Left colon (tissue), 2 donors: Measurements from ENCODE around the gene INTS3. TPM values are rescaled to one million over a fixed set of nuclear protein-coding genes. Genes with fewer than 3 reads are reported as not detected.
"Not testable (repeated sequence)": the region's sequence is repeated elsewhere in the genome, so short reads cannot be mapped to it uniquely, and the experiment has no call there.

Experiments
- ATAC-seq: fragments of 200-7000 bp; cut with Tn5 transposase; one replicate; pipeline ENCODE4 v1.9.1; 2020; ENCODE audit warnings: mild to moderate bottlenecking, moderate library complexity
- DNase-seq, 2 donors: peaks; one replicate each; pipeline ENCODE4 v3.0.0-alpha.2; 2020
- intact Hi-C, 2 donors: fragments of 100-400 bp; cut with DNase I in 1 of 2; cut with micrococcal nuclease in 1 of 2; formaldehyde crosslinking; loops; one replicate each; pipeline versions ENCODE4 v1.11.2 to v1.14.0; 2022; cut with DNase I, micrococcal nuclease
- total RNA-seq, 2 donors: library from RNA; stranded (reverse); fragmentation: NEBNext Ultra II Directional; extraction: Animal tissue kit (Norgen Biotek cat#: 25700); gene quantifications; one replicate each; pipeline ENCODE4 v1.2.1, GENCODE V29; 2021
- donor health status: DM: no; HTN: no; CAD: no.
- donor health status: DM: yes; HTN: yes; CAD: no.

The INTS3 gene
- total RNA-seq, 2 donors from 2014 or later: 25.8 to 28.1 TPM

GRCh38 chr1:153774026-153774595 lies 46.3 kb downstream of the INTS3 start:
- DNase-seq: no peak

DNA sequence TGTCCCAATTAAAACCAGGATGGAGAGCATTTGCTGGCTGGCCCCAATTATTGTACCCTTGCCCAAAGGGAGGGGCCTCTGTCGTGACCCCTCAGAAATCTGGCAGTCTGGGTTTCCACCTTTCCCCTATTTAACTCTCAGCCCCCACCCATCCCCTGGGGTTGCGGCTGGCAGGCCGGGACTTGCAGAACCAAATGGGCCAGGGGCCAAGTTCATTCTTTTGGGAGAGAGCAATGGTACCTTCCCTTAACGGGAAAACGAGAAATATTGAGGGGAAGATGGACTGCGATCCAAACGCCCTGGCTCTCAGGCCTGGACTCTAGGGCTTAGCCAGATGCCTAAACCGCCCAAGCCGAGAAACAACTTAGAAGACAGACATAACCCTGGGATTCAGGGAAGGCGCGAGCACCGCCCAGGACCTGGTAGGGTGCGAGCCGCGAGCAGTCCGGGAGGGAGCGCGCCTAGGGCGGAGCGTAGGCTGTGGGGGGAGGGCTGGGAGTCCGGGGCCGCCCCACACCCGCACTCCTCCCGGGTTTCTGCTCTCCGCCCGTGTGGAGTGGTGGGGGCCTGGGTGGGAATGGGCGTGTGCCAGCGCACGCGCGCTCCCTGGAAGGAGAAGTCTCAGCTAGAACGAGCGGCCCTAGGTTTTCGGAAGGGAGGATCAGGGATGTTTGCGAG lies 47.1 kb downstream of the INTS3 start, which contains the start of gene SLC27A3:
TSS of gene SLC27A3 (plus strand) at position 628 of the 678 bp plus-strand sequence. CDS start 91 bp downstream, outside the sequence.
- intact Hi-C loops: no loop called here
- peak; percentile 40 to 83 for DNase-seq
- ATAC-seq: peak; percentile 80

More at GRCh38 chr1:153774026-153774595, 46.3 kb downstream of the INTS3 start:
- no peak for ATAC-seq
- intact Hi-C loops: no loop called here

- intact Hi-C loops: no loop called here
- DNase-seq: peak; percentile 84 to 85
- peak; percentile 75 for ATAC-seq
Measured at GRCh38 chr1:153775458-153776327, 47.8 kb downstream of the INTS3 start.

DNA sequence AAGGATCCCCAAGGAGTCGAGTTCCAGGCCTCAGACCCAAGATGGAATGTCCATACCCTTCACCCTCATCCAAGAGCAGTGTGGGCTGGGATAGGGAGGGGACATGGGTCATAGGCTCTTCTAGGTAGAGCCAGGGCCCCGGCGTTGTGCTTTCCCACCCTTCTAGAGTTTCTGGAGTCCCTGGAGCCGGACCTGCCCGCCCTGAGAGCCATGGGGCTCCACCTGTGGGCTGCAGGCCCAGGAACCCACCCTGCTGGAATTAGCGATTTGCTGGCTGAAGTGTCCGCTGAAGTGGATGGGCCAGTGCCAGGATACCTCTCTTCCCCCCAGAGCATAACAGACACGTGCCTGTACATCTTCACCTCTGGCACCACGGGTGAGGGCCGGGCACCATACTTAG lies 48.5 kb downstream of the INTS3 start:
- DNase-seq: no peak
- no peak for ATAC-seq
- intact Hi-C loops: no loop called here

DNA sequence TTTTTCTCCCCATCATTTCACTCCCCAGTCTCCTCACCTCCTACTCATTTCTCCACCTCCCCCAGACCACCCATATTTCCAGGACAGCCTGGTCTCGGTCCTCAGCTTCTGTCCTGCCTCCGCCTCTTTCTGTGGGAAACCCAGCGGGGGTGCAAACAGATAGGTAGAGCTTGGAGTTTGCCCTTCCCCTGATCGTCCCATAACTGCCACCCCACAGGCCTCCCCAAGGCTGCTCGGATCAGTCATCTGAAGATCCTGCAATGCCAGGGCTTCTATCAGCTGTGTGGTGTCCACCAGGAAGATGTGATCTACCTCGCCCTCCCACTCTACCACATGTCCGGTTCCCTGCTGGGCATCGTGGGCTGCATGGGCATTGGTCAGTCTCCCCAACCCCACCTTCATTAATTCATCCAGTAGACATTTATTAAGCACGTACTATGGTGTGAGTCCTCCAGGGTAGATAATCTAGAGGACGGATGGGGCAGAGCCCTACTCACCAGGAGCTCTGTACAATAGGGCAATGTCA lies 49.1 kb downstream of the INTS3 start:
- ATAC-seq (no peak), DNase-seq (no peak)
- intact Hi-C loops: no loop called here

GRCh38 chr1:153777648-153778047 lies 49.8 kb downstream of the INTS3 start:
- intact Hi-C loops: no loop called here
- ATAC-seq (no peak), DNase-seq (no peak)

DNA sequence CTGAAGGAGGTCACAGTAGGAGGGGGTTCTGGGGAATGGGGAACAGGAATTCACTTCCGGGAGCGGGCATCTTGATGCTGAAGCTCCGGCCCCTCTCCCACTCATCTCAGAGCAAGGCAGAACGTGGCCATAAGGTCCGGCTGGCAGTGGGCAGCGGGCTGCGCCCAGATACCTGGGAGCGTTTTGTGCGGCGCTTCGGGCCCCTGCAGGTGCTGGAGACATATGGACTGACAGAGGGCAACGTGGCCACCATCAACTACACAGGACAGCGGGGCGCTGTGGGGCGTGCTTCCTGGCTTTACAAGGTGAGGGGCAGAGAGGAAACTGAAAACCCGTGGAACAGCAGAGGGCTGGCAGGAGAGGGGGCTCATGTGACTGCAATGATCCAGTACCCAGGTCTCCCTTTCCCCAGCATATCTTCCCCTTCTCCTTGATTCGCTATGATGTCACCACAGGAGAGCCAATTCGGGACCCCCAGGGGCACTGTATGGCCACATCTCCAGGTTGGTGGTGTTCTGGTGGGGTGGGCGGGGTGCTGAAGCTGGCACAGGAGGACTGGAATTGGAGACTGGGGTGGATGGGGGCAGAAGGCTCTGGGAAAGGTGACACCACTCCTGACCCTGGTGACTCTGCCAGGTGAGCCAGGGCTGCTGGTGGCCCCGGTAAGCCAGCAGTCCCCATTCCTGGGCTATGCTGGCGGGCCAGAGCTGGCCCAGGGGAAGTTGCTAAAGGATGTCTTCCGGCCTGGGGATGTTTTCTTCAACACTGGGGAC lies 50.4 kb downstream of the INTS3 start:
- intact Hi-C loops: no loop called here
- DNase-seq: no peak
- ATAC-seq: no peak

DNA sequence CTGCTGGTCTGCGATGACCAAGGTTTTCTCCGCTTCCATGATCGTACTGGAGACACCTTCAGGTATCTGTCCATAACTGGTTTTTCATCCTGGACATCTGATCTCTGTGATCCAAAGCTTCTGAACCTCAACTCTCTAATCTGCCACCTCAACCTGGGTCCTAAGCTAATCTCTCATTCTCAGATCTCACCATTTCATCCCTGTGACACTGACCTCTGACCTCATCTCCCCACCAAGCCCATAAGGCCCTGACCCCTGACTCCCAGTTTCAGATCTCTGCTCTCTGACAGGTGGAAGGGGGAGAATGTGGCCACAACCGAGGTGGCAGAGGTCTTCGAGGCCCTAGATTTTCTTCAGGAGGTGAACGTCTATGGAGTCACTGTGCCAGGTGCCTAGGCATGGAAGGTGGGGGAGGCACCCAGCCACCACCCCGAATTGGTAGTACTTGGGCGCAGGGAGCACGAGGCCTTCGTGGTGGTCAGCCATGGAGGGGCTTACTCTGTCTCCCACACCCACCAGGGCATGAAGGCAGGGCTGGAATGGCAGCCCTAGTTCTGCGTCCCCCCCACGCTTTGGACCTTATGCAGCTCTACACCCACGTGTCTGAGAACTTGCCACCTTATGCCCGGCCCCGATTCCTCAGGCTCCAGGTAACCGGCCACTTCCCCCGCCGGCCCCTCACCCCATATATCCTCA lies 51.1 kb downstream of the INTS3 start:
- DNase-seq (no peak), ATAC-seq (no peak)
- intact Hi-C loops: no loop called here

- no peak for ATAC-seq
- DNase-seq: no peak
- intact Hi-C loops: no loop called here
Measured at GRCh38 chr1:153779781-153780541, 52.1 kb downstream of the INTS3 start.

- intact Hi-C loops: no loop called here
- DNase-seq (no peak), ATAC-seq (no peak)
Measured at GRCh38 chr1:153780551-153780950, 52.7 kb downstream of the INTS3 start.

DNA sequence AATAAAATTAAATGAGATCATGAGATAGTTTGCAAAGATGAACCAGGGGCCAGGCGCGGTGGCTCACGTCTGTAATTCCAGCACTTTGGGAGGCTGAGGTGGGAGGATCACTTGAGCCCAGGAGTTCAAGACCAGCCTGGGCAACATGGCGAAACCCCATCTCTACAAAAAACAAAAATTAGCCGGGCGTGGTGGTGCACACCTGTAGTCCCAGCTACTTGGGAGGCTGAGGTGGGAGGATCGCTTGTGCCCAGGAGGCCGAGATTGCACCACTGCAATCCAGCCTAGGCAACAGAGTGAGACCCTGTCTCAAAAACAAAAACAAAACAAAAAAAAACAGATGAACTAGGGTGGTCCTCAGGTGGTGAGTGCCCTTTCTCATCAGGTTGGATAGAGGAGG lies 54.8 kb downstream of the INTS3 start:
- DNase-seq, intact Hi-C loops, ATAC-seq: not testable (repeated sequence)

DNA sequence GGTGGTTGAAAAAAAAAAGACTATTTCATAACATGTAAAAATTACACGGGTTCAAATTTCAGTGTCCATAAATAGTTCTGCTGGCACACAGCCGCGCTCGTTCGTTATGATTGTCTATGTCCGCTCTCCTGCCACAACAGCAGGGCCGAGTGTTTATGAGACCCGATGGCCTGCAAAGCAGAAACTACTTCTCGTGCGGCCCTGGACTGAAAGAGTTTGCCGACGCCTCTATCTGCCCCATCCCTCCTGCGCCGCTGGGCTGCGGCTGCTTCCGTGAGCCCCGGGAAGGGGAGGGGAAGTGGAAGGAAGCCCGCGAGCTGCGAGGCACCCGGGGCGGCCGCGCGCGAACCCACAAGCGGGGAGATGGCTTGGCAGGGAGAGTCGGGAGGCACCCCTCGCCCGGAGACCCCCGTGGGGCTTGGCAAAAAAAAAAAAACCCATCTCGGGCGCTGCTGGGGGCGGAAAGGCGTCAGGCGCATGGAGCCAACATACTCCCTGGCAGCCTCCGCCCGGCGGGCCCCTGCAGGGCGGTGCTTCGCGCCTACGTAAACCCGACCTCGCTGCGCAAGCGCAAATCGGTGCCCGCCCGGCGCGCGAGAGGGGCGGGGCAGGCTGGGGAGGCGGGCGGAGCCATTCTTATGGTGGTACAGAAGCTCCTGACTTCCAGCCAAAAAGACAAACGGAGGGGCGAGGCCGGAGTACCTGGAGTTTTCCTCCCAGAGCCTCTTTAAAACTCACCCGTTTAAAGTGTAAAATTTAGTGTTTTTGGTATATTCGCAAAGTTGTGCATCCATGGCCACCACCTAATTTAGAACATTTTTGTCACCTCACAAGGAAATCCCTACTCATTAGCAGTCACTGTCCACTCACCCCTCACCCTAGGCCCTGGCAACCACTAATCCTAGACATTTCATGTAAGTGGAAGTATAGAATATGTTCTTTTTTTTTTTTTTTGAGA lies 55.7 kb downstream of the INTS3 start:
- intact Hi-C loops: no loop called here
- peak; percentile 97 for ATAC-seq
- DNase-seq: peak; percentile 88 to 94

- intact Hi-C loops: no loop called here
- ATAC-seq: no peak
- DNase-seq: no peak
Measured at GRCh38 chr1:153786038-153786790, 58.4 kb downstream of the INTS3 start.

- ATAC-seq: peak; percentile 61
- intact Hi-C loops: loop anchor here (10.0 kb wide), 1 partner anchor 195 kb away; the partner anchor contains the start of gene RAB13 (in 2 of the 2)
- DNase-seq: peak in 1 of 2 donors; percentile 30
Measured at GRCh38 chr1:153789478-153790034, 61.7 kb downstream of the INTS3 start.

- ATAC-seq: peak; percentile 44
- intact Hi-C loops: loop anchor here (10.0 kb wide), 1 partner anchor 194 kb away; the partner anchor contains the start of gene RAB13 (in 2 of the 2)
- peak; percentile 52 to 81 for DNase-seq
Measured at GRCh38 chr1:153790313-153790965, 62.6 kb downstream of the INTS3 start.
